AG09309 (cell line): Measurements from ENCODE around the gene ADAMTSL5.
A peak's percentile ranks its signal among the peaks of the same experiment; 100 is the strongest.

Experiments
- DNase-seq: peaks from one replicate; pipeline ENCODE4 v3.0.0-alpha.2; 2010; ENCODE audit warnings: low read depth
- H3K4me3 ChIP-seq: 2 replicates; pipeline ENCODE4 v1.5.1; 2011; ENCODE audit warnings: mild to moderate bottlenecking, low read depth, low read length, moderate library complexity; ENCODE audit not compliant: control insufficient read depth
- TF ChIP-seq, protein P1 (sequence below): IDR thresholded peaks from 2 replicates; pipeline ENCODE4 v1.5.1; 2011; ENCODE audit warnings: mild to moderate bottlenecking, low read depth, low read length, inconsistent platforms; ENCODE audit not compliant: insufficient read depth, control insufficient read depth; ENCODE audit errors: missing control alignments

ADAMTSL5 gene

DNA sequence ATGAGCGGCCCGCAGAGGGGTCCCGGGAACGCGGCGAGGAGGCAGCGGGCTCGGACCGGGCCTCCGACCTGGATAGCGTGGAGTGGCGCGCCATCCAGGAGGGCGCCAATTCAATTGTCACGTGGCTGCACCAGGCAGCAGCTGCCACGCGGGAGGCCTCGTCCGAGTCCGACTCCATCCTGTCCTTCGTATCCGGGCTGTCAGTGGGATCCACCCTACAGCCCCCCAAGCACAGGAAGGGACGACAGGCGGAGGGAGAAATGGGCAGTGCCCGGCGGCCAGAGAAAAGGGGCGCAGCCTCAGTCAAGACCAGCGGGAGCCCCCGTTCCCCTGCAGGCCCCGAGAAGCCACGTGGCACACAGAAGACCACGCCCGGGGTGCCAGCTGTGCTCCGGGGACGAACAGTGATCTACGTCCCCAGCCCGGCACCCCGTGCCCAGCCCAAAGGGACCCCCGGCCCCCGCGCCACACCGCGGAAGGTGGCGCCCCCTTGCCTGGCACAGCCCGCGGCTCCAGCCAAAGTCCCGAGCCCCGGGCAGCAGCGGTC is 44.5 kb downstream of the ADAMTSL5 start:
- peak overlapping the region; percentile 13 for H3K4me3 ChIP-seq
- DNase-seq, result no peak

DNA sequence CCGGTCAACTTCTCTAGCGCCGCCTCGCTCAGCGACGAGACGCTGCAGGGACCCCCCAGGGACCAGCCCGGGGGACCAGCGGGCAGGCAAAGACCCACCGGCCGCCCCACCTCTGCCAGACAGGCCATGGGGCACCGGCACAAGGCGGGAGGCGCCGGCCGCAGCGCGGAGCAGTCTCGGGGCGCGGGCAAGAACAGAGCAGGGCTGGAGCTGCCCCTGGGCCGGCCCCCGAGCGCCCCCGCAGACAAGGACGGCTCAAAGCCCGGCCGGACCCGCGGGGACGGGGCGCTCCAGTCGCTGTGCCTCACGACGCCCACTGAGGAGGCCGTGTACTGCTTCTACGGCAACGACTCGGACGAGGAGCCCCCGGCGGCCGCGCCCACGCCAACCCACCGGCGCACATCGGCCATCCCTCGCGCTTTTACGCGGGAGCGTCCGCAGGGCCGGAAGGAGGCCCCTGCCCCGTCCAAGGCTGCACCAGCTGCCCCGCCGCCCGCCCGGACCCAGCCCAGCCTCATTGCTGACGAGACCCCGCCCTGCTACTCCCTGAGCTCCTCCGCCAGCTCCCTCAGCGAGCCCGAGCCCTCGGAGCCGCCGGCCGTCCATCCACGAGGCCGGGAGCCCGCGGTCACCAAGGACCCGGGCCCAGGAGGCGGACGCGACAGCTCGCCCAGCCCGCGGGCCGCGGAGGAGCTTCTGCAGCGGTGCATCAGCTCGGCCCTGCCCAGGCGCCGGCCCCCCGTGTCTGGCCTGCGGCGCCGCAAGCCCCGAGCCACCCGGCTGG is 45.1 kb downstream of the ADAMTSL5 start:
- no peak overlapping the region for H3K4me3 ChIP-seq
- TF ChIP-seq, protein P1, sequence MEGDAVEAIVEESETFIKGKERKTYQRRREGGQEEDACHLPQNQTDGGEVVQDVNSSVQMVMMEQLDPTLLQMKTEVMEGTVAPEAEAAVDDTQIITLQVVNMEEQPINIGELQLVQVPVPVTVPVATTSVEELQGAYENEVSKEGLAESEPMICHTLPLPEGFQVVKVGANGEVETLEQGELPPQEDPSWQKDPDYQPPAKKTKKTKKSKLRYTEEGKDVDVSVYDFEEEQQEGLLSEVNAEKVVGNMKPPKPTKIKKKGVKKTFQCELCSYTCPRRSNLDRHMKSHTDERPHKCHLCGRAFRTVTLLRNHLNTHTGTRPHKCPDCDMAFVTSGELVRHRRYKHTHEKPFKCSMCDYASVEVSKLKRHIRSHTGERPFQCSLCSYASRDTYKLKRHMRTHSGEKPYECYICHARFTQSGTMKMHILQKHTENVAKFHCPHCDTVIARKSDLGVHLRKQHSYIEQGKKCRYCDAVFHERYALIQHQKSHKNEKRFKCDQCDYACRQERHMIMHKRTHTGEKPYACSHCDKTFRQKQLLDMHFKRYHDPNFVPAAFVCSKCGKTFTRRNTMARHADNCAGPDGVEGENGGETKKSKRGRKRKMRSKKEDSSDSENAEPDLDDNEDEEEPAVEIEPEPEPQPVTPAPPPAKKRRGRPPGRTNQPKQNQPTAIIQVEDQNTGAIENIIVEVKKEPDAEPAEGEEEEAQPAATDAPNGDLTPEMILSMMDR, result no peak
- DNase-seq, result no peak

More for the DNA sequence above, 44.5 kb downstream of the ADAMTSL5 start:
- TF ChIP-seq, protein P1, result no peak

DNA sequence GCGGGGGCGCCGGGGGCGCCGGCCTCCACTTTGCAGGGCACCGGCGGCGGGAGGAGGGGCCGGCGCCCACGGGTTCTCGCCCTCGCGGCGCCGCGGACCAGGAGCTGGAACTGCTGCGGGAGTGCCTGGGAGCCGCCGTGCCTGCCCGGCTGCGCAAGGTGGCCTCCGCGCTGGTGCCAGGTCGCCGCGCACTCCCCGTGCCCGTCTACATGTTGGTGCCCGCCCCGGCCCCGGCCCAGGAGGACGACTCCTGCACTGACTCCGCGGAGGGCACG is 45.7 kb downstream of the ADAMTSL5 start:
- no peak for DNase-seq
- TF ChIP-seq, protein P1, result no peak

DNA sequence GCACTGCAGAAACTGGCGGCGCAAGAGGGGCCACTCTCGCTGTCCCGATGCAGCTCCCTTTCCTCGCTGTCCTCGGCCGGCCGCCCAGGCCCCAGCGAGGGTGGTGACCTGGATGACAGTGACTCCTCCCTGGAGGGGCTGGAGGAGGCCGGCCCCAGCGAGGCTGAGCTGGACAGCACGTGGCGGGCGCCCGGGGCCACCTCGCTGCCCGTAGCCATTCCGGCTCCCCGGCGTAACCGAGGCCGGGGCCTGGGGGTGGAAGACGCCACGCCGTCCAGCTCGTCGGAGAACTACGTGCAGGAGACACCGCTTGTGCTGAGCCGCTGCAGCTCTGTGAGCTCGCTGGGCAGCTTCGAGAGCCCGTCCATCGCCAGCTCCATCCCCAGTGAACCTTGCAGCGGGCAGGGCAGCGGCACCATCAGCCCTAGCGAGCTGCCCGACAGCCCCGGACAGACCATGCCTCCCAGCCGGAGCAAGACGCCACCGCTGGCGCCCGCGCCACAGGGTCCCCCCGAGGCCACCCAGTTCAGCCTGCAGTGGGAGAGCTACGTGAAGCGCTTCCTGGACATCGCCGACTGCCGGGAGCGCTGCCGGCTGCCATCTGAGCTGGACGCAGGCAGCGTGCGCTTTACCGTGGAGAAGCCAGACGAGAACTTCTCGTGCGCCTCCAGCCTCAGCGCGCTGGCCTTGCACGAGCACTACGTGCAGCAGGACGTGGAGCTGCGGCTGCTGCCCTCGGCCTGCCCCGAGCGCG is 46.2 kb downstream of the ADAMTSL5 start:
- TF ChIP-seq, protein P1, result no peak
- DNase-seq, result no peak
- no peak overlapping the region for H3K4me3 ChIP-seq

More for the DNA sequence above, 45.7 kb downstream of the ADAMTSL5 start:
- no peak overlapping the region for H3K4me3 ChIP-seq

DNA sequence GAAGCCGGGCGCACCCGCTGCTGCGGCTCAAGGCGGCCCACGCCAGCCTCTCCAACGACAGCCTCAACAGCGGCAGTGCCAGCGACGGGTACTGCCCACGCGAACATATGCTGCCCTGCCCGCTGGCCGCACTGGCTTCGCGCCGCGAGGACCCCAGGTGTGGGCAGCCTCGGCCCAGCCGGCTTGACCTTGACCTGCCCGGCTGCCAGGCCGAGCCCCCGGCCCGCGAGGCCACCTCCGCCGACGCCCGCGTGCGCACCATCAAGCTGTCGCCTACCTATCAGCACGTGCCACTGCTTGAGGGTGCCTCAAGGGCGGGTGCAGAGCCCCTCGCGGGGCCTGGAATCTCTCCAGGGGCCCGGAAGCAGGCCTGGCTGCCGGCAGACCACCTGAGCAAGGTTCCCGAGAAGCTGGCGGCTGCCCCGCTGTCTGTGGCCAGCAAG is 46.8 kb downstream of the ADAMTSL5 start:
- DNase-seq, result no peak
- TF ChIP-seq, protein P1, result no peak
- H3K4me3 ChIP-seq, result no peak overlapping the region

DNA sequence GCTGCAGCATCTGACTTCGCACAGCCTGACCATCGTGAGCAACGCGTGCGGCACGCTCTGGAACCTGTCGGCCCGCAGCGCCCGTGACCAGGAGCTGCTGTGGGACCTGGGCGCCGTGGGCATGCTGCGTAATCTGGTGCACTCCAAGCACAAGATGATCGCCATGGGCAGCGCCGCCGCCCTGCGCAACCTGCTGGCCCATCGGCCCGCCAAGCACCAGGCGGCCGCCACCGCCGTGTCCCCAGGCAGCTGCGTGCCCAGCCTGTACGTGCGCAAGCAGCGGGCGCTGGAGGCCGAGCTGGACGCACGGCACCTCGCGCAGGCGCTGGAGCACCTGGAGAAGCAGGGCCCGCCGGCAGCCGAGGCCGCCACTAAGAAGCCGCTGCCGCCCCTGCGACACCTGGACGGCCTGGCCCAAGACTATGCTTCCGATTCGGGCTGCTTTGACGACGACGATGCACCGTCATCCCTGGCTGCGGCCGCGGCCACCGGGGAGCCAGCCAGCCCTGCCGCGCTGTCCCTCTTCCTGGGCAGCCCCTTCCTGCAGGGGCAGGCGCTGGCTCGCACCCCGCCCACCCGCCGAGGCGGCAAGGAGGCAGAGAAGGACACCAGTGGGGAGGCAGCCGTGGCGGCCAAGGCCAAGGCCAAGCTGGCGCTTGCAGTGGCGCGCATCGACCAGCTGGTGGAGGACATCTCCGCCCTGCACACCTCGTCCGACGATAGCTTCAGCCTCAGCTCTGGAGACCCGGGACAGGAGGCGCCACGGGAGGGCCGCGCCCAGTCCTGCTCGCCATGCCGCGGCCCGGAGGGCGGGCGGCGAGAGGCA is 47.4 kb downstream of the ADAMTSL5 start:
- peak; percentile 18 for DNase-seq
- H3K4me3 ChIP-seq, result no peak overlapping the region
- TF ChIP-seq, protein P1, result peak; percentile 61
